GM19452 (cell line): ENCODE measurements around the gene GNL3L.
"Not testable (repeated sequence)": the region's sequence is repeated elsewhere in the genome, so short reads cannot be mapped to it uniquely, and the experiment has no call there.

Experiments
- ATAC-seq: cut with Tn5 transposase; IDR thresholded peaks from one replicate; pipeline ENCODE4 v1.9.1; 2021; ENCODE audit not compliant: unreplicated experiment

Gene GNL3L

GRCh38 chrX:54551801-54552200 lies 21.8 kb downstream of the GNL3L start:
- no peak for ATAC-seq

- not testable (repeated sequence) for ATAC-seq
These were observed 25.0 kb downstream of the GNL3L start for GRCh38 chrX:54555006-54555405.

GRCh38 chrX:54560411-54560810 lies 30.4 kb downstream of the GNL3L start:
- no peak for ATAC-seq

GRCh38 chrX:54561622-54562021 lies 31.6 kb downstream of the GNL3L start:
- ATAC-seq = no peak

GRCh38 chrX:54564936-54565335 lies 34.9 kb downstream of the GNL3L start:
- ATAC-seq = no peak

GRCh38 chrX:54570332-54570731 lies 40.3 kb downstream of the GNL3L start:
- ATAC-seq = no peak

- ATAC-seq = not testable (repeated sequence)
These were observed 42.6 kb downstream of the GNL3L start for GRCh38 chrX:54572641-54573040.

GRCh38 chrX:54597728-54598127 lies 67.7 kb downstream of the GNL3L start:
- no peak for ATAC-seq

- ATAC-seq = no peak
These were observed 72.5 kb downstream of the GNL3L start for GRCh38 chrX:54602563-54602962.
